IMR-90 (cell line): Measurements from ENCODE around the gene PTPRG. TPM values are rescaled to one million over a fixed set of nuclear protein-coding genes. Genes with fewer than 3 reads are reported as not detected.

ENCODE experiments used
- ATAC-seq: fragments of 200-7000 bp; cut with Tn5 transposase; 2 replicates; pipeline ENCODE4 v1.9.1; 2020; ENCODE audit warnings: low read depth, mild to moderate bottlenecking, moderate library complexity
- BruUV-seq: library from RNA; stranded (reverse); fragments of 400-500 nt; replicated peaks from 2 replicates; lab custom pipeline; 2021; lab: Mats Ljungman, UMichigan
- CTCF ChIA-PET: fragments of 300-600 bp; formaldehyde crosslinking; extraction: SDS; loops from one replicate; lab custom pipeline; 2021; ENCODE audit warnings: antibody characterized with exemption; lab: Yijun Ruan, JAX
- POLR2A ChIA-PET: fragments of 300-600 bp; sonication (Branson Sonifier 250); formaldehyde crosslinking; loops from one replicate; lab custom pipeline; 2022; ENCODE audit warnings: antibody characterized with exemption; ENCODE audit not compliant: unreplicated experiment; lab: Charles Lee
- DNase-seq: peaks from one replicate; pipeline ENCODE4 v3.0.0; 2013
- H2AFZ ChIP-seq: replicated peaks from 2 replicates; pipeline ENCODE3; 2013; ENCODE audit warnings: low read length, mild to moderate bottlenecking; ENCODE audit not compliant: poor library complexity
- H2AK5ac ChIP-seq: 2 replicates; pipeline ENCODE4 v1.6.1; 2013; ENCODE audit warnings: low read depth, low read length, inconsistent platforms
- H2AK9ac ChIP-seq: replicated peaks from 2 replicates; pipeline ENCODE3; 2013; ENCODE audit warnings: mild to moderate bottlenecking, low read depth, low read length, moderate library complexity; ENCODE audit not compliant: poor library complexity
- H2BK120ac ChIP-seq: 2 replicates; pipeline ENCODE4 v1.6.1; 2013; ENCODE audit warnings: low read depth, low read length, inconsistent platforms
- H2BK15ac ChIP-seq: 3 replicates; pipeline ENCODE4 v1.6.1; 2013; ENCODE audit warnings: low read depth, low read length, inconsistent platforms
- H2BK20ac ChIP-seq: 2 replicates; pipeline ENCODE4 v1.6.1; 2013; ENCODE audit warnings: low read depth, mild to moderate bottlenecking, inconsistent platforms, low read length, moderate library complexity
- H2BK5ac ChIP-seq: 2 replicates; pipeline ENCODE4 v1.6.1; 2013; ENCODE audit warnings: mild to moderate bottlenecking, low read depth, low read length, inconsistent platforms; ENCODE audit not compliant: poor library complexity, severe bottlenecking
- H3K14ac ChIP-seq: replicated peaks from 2 replicates; pipeline ENCODE4 v1.6.1; 2013; ENCODE audit warnings: low read depth, low read length, inconsistent platforms
- H3K18ac ChIP-seq: 2 replicates; pipeline ENCODE4 v1.6.1; 2013; ENCODE audit warnings: low read depth, low read length, control low read depth
- H3K23ac ChIP-seq: 2 replicates; pipeline ENCODE4 v1.6.1; 2013; ENCODE audit warnings: low read depth, low read length, inconsistent platforms
- H3K27ac ChIP-seq: 2 replicates; pipeline ENCODE4 v1.5.1; 2013; ENCODE audit warnings: mild to moderate bottlenecking, control low read depth, low read length; ENCODE audit not compliant: insufficient read depth
- H3K27me3 ChIP-seq: 2 replicates; pipeline ENCODE4 v1.6.1; 2013; ENCODE audit warnings: low read length; ENCODE audit not compliant: control insufficient read depth, insufficient read depth
- H3K36me3 ChIP-seq: 2 replicates; pipeline ENCODE4 v1.6.1; 2013; ENCODE audit warnings: low read length, mixed read lengths; ENCODE audit not compliant: control insufficient read depth, insufficient read depth
- H3K4ac ChIP-seq: 2 replicates; pipeline ENCODE4 v1.6.1; 2013; ENCODE audit warnings: low read depth, low read length, inconsistent platforms
- H3K4me1 ChIP-seq: 2 replicates; pipeline ENCODE4 v1.6.1; 2013; ENCODE audit warnings: low read length, mixed read lengths; ENCODE audit not compliant: control insufficient read depth, insufficient read depth
- H3K4me2 ChIP-seq: 2 replicates; pipeline ENCODE4 v1.6.1; 2013; ENCODE audit warnings: low read depth, mild to moderate bottlenecking, control low read depth, low read length, moderate library complexity
- H3K4me3 ChIP-seq: 2 replicates; pipeline ENCODE4 v1.5.1; 2013; ENCODE audit warnings: low read depth, mild to moderate bottlenecking, control low read depth, low read length, moderate library complexity; ENCODE audit not compliant: insufficient read depth
- H3K56ac ChIP-seq: 2 replicates; pipeline ENCODE4 v1.6.1; 2013; ENCODE audit warnings: low read length, inconsistent platforms; ENCODE audit not compliant: insufficient read depth; ENCODE audit errors: extremely low read depth
- H3K79me1 ChIP-seq, 2 experiments: 2 replicates each; pipeline ENCODE4 v1.6.1; 2013; ENCODE audit warnings: low read length in 2 of 2, inconsistent platforms in 1 of 2, low read depth in 1 of 2
- H3K9ac ChIP-seq: 2 replicates; pipeline ENCODE4 v1.6.1; 2013; ENCODE audit warnings: low read depth, low read length, control low read depth
- H3K9me1 ChIP-seq: 2 replicates; pipeline ENCODE4 v1.6.1; 2013; ENCODE audit warnings: low read length, inconsistent platforms; ENCODE audit not compliant: insufficient read depth
- H3K9me3 ChIP-seq: 2 replicates; pipeline ENCODE4 v1.6.1; 2013; ENCODE audit warnings: low read length; ENCODE audit not compliant: control insufficient read depth, insufficient read depth
- H4K20me1 ChIP-seq: 2 replicates; pipeline ENCODE4 v1.6.1; 2013; ENCODE audit warnings: low read length, inconsistent platforms; ENCODE audit not compliant: insufficient read depth
- H4K5ac ChIP-seq: 2 replicates; pipeline ENCODE4 v1.6.1; 2013; ENCODE audit warnings: mild to moderate bottlenecking, low read depth, low read length, control low read depth
- H4K8ac ChIP-seq, 2 experiments: 2 replicates each; pipeline ENCODE4 v1.6.1; 2013; ENCODE audit warnings: low read depth in 2 of 2, low read length in 2 of 2, control low read depth in 1 of 2, inconsistent platforms in 1 of 2
- H4K91ac ChIP-seq: 2 replicates; pipeline ENCODE4 v1.6.1; 2013; ENCODE audit warnings: low read depth, low read length, inconsistent platforms; ENCODE audit not compliant: insufficient read depth
- FOS ChIP-seq: fragments of 150-350 bp; IDR thresholded peaks from 2 replicates; pipeline ENCODE4 v1.6.1; 2016; ENCODE audit warnings: low read depth, low read length
- MAFK ChIP-seq: IDR thresholded peaks from 2 replicates; pipeline ENCODE4 v1.6.1; 2012; ENCODE audit warnings: low read depth, low read length, improper control_type of control experiment
- WGBS, 2 experiments: methylation state at CpG; one replicate each; pipeline versions ENCODE4 v1.1.5 to v1.1.7; 2013; ENCODE audit warnings: missing lambda C conversion rate in 2 of 2; ENCODE audit not compliant: insufficient read length in 1 of 2; ENCODE audit errors: extremely low coverage in 2 of 2; 5-methylcytosine and 5-hydroxymethylcytosine counted together
- dilution Hi-C: fragments of 300-500 bp; cut with HindIII; formaldehyde crosslinking; loops from one replicate; pipeline ENCODE4 v1.14.3; 2018; ENCODE audit warnings: low sequenced_read_pairs; ENCODE audit not compliant: unreplicated experiment
- in situ Hi-C: fragments of 300-500 bp; cut with MboI; formaldehyde crosslinking; loops from 3 replicates; pipeline ENCODE4 v1.14.3; 2019; ENCODE audit warnings: low sequenced_read_pairs, inconsistent platforms, mixed read lengths
- intact Hi-C: fragments of 100-400 bp; cut with micrococcal nuclease; formaldehyde crosslinking; loops from 2 replicates; pipeline ENCODE4 v1.10.0; 2022
- polyA plus RNA-seq, 3 experiments: library from polyadenylated mRNA; depleted of rRNA; stranded (reverse); fragments of >200 nt; gene quantifications; 2 replicates each; pipeline ENCODE4 v1.2.3, GENCODE V29; 2012; ENCODE audit warnings: low replicate concordance in 1 of 3
- total RNA-seq: library from RNA; depleted of rRNA; stranded (reverse); fragments of >200 nt; gene quantifications from 2 replicates; pipeline ENCODE4 v1.2.3, GENCODE V29; 2012

Gene PTPRG
- total and polyA plus RNA-seq, 2 of the 4 experiments (the other 2 are of a cell fraction): 7.7 to 31.0 TPM

- Histone ChIP-seq H2BK5ac (no peak overlapping the region), H3K18ac (no peak overlapping the region), H3K27ac (no peak overlapping the region), H4K91ac (no peak overlapping the region), H3K27me3 (no peaks in the 10 kb centered on the region), H3K79me1 (no peaks in the 10 kb centered on the region; a peak in 1 of 4 replicates), H3K4me1 (peaks cover 1% of the 10 kb centered on the region; the same call in 1 of the 2 replicates), H2AK5ac (no peak overlapping the region), H3K56ac (no peak overlapping the region), H3K36me3 (peaks cover 2% of the 10 kb centered on the region; the same call in 1 of the 2 replicates), H2BK20ac (no peak overlapping the region), H3K23ac (no peak overlapping the region), H4K8ac (no peak overlapping the region), H2BK120ac (no peak overlapping the region), H3K4ac (no peak overlapping the region), H3K4me3 (no peak overlapping the region), H3K9me1 (no peaks in the 10 kb centered on the region; the same call in 1 of the 2 replicates), H2BK15ac (no peak overlapping the region), H4K5ac (no peak overlapping the region), H3K14ac (no peak overlapping the region), H3K9ac (no peak overlapping the region), H2AFZ (no peak overlapping the region), H3K4me2 (no peak overlapping the region), H3K9me3 (no peaks in the 10 kb centered on the region), H2AK9ac (no peak overlapping the region), H4K20me1 (no peaks in the 10 kb centered on the region)
- CTCF ChIA-PET: no interaction called here
- TF ChIP-seq MAFK (peak; percentile 32; the same call in 1 of the 2 replicates), FOS (no peak)
- intact Hi-C loops (no loop called here), dilution Hi-C loops (no loop called here), in situ Hi-C loops (no loop called here)
- POLR2A ChIA-PET: no interaction called here
- no TSS peak for BruUV-seq
- ATAC-seq (no peak), DNase-seq (no peak)
- no CpG with 5 or more reads among the region's 2 CpGs for WGBS, 2 experiments
Observed at GRCh38 chr3:62171789-62172188, 610.4 kb downstream of the PTPRG start.
